Forelimb muscle (tissue), 1 donor: ENCODE data around the gene CNIH3. TPM values are rescaled to one million over a fixed set of nuclear protein-coding genes. Genes with fewer than 3 reads are reported as not detected.
"Not testable (repeated sequence)": the region's sequence is repeated elsewhere in the genome, so short reads cannot be mapped to it uniquely, and the experiment has no call there.

Source experiments
- DNase-seq: peaks from one replicate; pipeline ENCODE4 v3.0.0-alpha.2; 2013; ENCODE audit warnings: low read depth
- polyA plus RNA-seq: library from polyadenylated mRNA; unstranded; fragments of 120-200 nt; gene quantifications from one replicate; pipeline ENCODE4 v1.2.1, GENCODE V29; 2013; ENCODE audit not compliant: insufficient read length

CNIH3 gene
- polyA plus RNA-seq, 1 donor, result 2.2 TPM

DNA sequence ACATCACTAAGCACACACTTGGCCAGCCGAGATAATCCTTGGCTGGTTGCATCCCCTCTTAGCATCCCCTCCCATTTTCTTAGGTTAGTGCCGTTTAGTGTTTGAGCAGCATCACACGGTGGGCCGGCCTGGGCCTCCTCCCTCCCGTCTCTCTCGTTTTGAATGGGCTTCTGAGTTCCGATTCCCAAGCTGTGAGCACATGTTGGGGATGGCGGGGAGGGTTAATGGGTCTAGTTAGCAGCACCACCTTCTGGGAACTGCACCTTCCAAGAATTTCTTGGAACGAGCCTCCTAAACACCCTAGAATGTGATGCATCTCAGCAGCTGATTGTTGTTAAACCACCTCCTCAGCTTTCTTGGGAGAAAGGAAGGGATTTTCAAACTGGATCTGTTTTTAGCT is 73.3 kb downstream of the CNIH3 start:
- DNase-seq, result no peak

- no peak for DNase-seq
Measured at GRCh38 chr1:224690576-224690975, 74.5 kb downstream of the CNIH3 start.

GRCh38 chr1:224691148-224691925 is 75.2 kb downstream of the CNIH3 start:
- no peak for DNase-seq

DNA sequence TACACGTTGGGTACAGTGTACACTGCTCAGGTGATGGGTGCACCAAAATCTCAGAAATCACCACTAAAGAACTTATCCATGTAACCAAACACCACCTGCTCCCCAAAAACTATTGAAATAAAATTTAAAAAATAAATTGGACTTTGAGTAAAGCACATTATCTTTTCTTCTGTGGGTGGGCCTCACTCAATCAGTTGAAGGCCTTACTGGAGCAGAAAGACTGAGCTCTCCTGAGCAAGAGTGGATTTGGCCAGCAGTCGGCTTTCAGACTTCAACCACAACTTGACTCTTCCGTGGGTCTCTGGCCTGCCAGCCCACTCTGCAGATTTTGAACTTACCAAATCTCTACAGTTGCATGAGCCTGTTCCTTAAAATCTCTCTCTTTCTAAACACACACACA is 78.9 kb downstream of the CNIH3 start:
- no peak for DNase-seq

GRCh38 chr1:224696021-224696420 is 79.9 kb downstream of the CNIH3 start:
- no peak for DNase-seq

GRCh38 chr1:224696891-224697765 is 81.0 kb downstream of the CNIH3 start:
- no peak for DNase-seq

DNA sequence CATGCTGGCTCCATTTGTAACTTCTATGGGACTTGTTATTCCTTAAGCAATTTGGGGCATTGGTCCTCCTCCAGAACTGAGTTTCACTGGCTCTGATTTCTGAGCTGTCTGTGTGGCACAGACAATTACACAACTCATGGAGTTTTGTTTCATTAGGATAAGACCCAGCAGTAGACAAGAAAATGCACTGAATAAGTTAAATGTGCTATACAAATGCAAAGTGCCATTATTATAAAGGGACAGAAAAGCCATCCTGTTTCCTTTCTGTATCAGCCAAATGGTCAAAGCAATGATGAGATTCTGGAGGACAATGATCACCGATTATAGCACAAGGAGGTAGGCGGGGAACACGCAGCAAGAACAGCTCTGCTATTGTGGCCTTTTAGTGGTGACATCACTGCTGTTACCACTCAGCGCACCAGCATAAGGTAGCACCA is 81.9 kb downstream of the CNIH3 start:
- DNase-seq, result no peak

DNA sequence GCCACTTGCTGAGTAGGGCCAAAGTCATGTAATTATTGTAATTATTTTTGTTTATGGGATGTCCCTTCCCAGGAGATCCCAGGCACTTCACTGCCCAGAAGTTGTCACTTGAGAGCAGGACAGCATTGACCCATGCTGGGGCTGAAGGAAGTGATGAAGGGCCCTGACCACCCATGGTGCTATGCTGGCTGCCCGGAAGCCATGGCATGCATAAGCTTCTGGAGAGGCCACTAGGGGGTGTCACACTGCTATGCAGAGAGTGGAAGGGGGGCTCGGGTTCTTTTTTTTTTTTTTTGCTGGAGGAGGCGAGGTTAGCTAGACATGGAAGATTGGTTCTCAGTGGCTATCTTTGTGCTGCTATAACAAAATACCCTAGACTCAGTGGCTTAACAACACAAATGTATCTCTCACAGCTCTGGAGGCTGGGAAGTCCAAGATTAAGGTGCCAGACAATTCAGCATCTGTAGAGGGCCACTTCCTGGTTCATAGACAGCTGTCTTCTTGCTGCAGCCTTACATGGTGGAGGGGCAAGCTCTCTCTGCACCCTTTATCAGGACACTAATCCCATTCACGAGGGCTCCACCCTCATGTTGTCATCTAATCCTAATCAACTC is 84.9 kb downstream of the CNIH3 start:
- DNase-seq, result no peak

- DNase-seq, result no peak
Measured at GRCh38 chr1:224703702-224704101, 87.6 kb downstream of the CNIH3 start.

DNA sequence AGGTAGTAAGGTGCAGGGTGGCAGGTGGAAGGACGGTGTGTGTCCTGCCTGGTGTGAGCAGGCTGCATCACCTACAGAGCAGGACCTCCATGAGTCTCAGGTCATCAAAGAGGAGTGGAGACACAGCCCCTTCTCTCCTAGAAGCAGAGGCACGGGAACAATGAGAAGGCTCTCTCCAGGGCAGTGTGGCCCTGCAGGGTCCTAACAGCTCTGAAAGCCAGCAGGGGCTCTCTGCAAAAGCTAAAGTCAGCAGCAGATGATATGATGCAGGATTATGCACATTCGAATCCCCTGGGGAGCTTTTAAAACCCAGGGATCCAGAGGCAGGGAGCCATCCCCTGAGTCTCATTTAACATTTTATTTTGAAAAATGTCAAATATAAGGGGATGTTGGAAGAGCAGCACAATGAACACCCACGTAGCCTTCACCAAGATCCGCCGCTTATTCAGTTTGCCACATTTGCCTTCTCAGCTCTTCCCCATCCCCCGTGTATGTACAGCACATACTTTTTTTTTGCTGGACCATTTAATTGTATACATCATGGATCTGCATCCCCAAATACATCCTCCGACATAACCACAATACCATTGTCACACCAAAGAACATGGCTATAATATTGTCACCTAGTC is 88.1 kb downstream of the CNIH3 start:
- DNase-seq, result no peak

GRCh38 chr1:224705578-224705977 is 89.5 kb downstream of the CNIH3 start:
- no peak for DNase-seq

- DNase-seq, result no peak
Measured at GRCh38 chr1:224707843-224708725, 92.0 kb downstream of the CNIH3 start.

- no peak for DNase-seq
Measured at GRCh38 chr1:224710196-224710595, 94.1 kb downstream of the CNIH3 start.

DNA sequence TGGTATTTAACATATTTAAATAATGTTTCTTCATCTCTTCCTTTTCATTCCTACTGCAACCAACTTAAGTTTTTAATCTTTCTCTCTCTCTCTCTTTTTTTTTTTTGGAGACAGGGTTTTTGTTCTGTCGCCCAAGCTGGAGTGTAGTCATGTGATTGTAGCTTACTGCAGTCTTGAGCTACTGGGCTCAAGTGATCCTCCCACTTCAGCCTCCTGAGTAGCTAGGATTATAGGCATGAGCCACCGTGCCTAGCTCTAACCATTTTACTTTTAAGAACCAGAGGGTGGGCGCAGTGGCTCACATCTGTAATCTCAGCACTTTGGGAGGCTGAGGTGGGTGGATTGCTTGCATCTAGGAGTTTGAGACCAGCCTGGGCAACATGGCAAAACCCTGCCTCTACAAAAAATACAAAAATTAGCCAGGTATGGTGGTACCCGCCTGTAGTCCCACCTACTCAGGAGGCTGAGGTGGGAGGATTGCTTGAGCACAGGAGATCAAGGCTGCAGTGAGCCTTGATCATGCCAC is 95.2 kb downstream of the CNIH3 start:
- DNase-seq, result not testable (repeated sequence)

DNA sequence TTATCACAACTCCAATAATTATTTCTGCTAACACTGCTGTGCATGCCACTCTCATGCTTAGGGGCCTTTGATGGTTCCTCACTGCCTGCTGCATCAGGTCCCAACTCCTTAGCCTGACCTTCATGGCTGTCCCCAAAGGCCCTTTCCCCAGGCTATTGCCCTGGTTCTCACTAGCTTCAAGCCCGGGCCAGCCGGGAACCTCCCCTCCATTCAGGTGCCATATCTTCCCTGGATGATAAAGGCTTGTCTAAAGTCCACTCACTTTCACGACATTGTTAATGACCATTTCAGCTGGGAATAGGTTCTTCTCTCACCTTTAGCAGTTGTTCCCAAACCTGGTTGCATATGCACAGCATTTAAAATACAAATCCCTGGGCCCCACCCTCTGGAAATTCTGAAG is 95.8 kb downstream of the CNIH3 start:
- DNase-seq, result no peak

GRCh38 chr1:224713228-224713627 is 97.1 kb downstream of the CNIH3 start:
- DNase-seq, result no peak

DNA sequence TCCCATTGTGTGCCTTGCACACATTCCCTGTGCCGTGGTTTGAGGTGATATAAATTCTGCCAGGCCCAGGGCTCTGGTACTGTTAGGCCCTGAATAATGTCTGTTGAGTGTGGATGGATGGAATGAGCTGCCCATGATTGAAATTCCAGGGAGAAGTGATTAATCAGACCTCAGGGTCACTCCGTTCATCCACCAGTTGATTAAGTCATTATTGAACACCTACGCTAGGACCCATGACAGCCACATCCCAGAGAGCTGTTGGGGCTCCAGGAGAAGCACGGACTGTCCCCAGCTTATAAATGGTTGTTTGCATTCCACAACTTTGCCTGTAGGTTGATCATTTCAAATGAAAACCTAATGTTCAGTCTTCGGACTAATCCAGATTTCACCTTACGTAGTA is 98.4 kb downstream of the CNIH3 start:
- DNase-seq, result no peak

DNA sequence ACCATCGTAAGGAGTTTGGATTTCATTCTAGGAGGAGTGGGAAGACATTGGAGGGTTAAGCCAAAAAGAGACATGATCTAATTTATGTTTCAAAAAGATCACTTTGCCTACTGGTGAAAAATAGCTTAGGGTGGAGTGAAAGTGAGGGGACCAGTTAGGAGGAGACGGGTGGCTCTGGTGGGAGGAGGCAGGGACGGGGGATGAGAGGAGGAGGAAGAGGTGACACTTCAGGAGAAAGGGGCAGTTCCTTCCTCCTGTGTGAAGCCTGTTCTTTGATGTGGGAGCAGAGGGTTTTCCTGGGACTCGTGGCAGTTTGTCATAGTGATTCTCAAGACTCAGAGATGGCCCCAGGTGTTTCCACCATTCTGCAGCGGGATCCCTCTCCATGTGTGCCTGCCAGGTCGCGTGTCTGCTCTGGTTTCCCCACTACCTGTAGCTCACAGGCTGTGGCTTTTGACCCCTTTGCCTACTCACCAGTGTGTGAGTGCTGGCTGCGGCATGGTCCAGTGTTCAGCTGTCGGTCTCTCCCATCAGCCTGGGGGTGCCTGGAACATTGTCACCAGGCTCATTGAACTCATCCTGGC is 102.4 kb downstream of the CNIH3 start:
- DNase-seq, result no peak

DNA sequence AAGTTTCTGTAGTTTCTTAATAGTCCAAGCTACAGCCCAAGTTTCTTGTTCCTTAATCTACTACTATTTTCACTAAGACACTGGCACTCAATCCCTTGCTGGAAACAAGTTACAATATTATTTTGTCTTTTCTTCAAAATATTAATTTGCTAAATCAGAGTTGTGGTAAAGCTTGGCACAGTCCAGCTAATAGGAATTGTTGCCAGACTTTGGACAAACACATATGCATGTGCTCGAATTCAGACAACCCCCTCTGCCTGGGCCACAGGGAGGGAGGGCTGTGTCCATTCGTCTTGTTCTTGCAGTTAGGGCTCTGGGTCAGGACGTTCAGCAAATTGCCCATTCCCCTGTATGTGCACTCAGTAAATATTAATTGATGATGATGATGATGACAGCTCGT is 103.6 kb downstream of the CNIH3 start:
- no peak for DNase-seq

- no peak for DNase-seq
Measured at GRCh38 chr1:224720216-224720615, 104.1 kb downstream of the CNIH3 start.
